SU-DHL-6 (cell line): Measurements from ENCODE around the gene STARD4.

Source experiments
- H2AFZ ChIP-seq: fragments of 200-600 bp; sonication (generic); 2 replicates; pipeline ENCODE4 v1.6.1; 2014; ENCODE audit warnings: low read depth, mild to moderate bottlenecking, moderate library complexity, mixed read lengths, antibody characterized with exemption, low read length; ENCODE audit not compliant: severe bottlenecking
- H3F3A ChIP-seq: fragments of 200-600 bp; shearing (Covaris generic); 2 replicates; pipeline ENCODE4 v1.6.0; 2016; ENCODE audit warnings: antibody characterized with exemption, mild to moderate bottlenecking; ENCODE audit not compliant: insufficient read depth
- H3K27ac ChIP-seq: fragments of 200-600 bp; sonication (generic); 2 replicates; pipeline ENCODE4 v1.5.1; 2016; ENCODE audit warnings: low read depth, mild to moderate bottlenecking, low read length, moderate library complexity, mixed read lengths
- H3K27me3 ChIP-seq: fragments of 200-600 bp; sonication (generic), shearing (Covaris generic); 2 replicates; pipeline ENCODE4 v1.6.0; 2014; ENCODE audit warnings: mild to moderate bottlenecking, low read length
- H3K36me3 ChIP-seq: fragments of 200-600 bp; sonication (generic); 2 replicates; pipeline ENCODE4 v1.6.1; 2014; ENCODE audit warnings: mild to moderate bottlenecking, low read length, mixed read lengths
- H3K4me2 ChIP-seq: fragments of 300-600, 200-600 bp; shearing (Covaris generic), sonication (generic); 2 replicates; pipeline ENCODE4 v1.6.0; 2014; ENCODE audit warnings: low read length, low read depth, mild to moderate bottlenecking; ENCODE audit not compliant: poor library complexity, severe bottlenecking
- H3K4me3 ChIP-seq: fragments of 200-600 bp; sonication (generic); 2 replicates; pipeline ENCODE4 v1.5.1; 2014; ENCODE audit warnings: antibody characterized with exemption, low read length, mild to moderate bottlenecking, mixed read lengths; ENCODE audit not compliant: insufficient read depth, poor library complexity, severe bottlenecking
- H3K79me2 ChIP-seq: fragments of 200-600 bp; sonication (generic); 2 replicates; pipeline ENCODE4 v1.6.1; 2014; ENCODE audit warnings: mild to moderate bottlenecking, low read length, moderate library complexity; ENCODE audit not compliant: insufficient read depth
- H3K9ac ChIP-seq: fragments of 200-600 bp; sonication (generic); 2 replicates; pipeline ENCODE4 v1.7.0; 2014; ENCODE audit warnings: mild to moderate bottlenecking, low read length
- H3K9me2 ChIP-seq: fragments of 200-600 bp; sonication (generic); replicated peaks from 2 replicates; pipeline ENCODE4 v1.6.1; 2014; ENCODE audit warnings: low read length; ENCODE audit not compliant: insufficient read depth
- H3K9me3 ChIP-seq: fragments of 200-600 bp; sonication (generic); 2 replicates; pipeline ENCODE4 v1.6.1; 2014; ENCODE audit warnings: low read length, mixed read lengths; ENCODE audit not compliant: insufficient read depth
- H4K20me1 ChIP-seq: fragments of 200-600 bp; sonication (generic); 2 replicates; pipeline ENCODE4 v1.6.1; 2014; ENCODE audit warnings: low read depth, mild to moderate bottlenecking, antibody characterized with exemption, low read length, moderate library complexity, mixed read lengths
- EZH2phosphoT487 ChIP-seq: fragments of 200-600 bp; sonication (generic), shearing (Covaris generic); conservative IDR thresholded peaks from 2 replicates; pipeline ENCODE4 v1.6.1; 2018; ENCODE audit warnings: mild to moderate bottlenecking, antibody characterized with exemption, low read length, moderate library complexity, mixed read lengths
- TF ChIP-seq, protein P1 (sequence below): fragments of 200-600 bp; sonication (generic); IDR thresholded peaks from one replicate; pipeline ENCODE4 v1.5.1; 2017; ENCODE audit warnings: antibody characterized with exemption, mild to moderate bottlenecking, low read length, moderate library complexity; ENCODE audit not compliant: insufficient read depth, poor library complexity, severe bottlenecking

Gene STARD4

DNA sequence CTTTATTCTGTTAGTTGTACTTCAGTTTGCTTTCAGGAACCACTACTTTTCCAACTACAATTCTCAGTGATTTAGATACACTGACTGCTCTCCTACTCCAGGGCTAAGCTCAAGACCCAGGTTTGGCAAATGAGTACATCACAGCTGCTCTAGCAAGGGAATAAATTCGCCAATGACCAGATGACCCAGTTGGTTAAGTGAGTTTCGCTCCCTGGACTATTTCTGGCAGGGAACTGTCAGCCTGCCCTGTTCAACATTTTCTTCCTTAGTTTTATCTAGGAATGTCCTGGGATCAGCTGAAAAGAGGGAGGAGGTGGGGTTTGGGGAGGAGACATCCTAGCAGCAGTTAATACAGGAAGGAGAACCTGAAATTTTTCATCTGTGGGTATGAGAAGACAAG, 6.4 kb upstream of the STARD4 start:
- Histone ChIP-seq H3K36me3 (no peaks in the 10 kb centered on the region), H3K9me3 (no peaks in the 10 kb centered on the region), H3F3A (no peaks in the 10 kb centered on the region), H4K20me1 (no peaks in the 10 kb centered on the region), H3K4me2 (no peak overlapping the region), H3K79me2 (no peaks in the 10 kb centered on the region), H3K27ac (no peak overlapping the region), H2AFZ (no peak overlapping the region), H3K27me3 (no peaks in the 10 kb centered on the region), H3K9ac (no peak overlapping the region), H3K4me3 (no peak overlapping the region), H3K9me2 (no peaks in the 10 kb centered on the region)
- TF ChIP-seq, protein P1, sequence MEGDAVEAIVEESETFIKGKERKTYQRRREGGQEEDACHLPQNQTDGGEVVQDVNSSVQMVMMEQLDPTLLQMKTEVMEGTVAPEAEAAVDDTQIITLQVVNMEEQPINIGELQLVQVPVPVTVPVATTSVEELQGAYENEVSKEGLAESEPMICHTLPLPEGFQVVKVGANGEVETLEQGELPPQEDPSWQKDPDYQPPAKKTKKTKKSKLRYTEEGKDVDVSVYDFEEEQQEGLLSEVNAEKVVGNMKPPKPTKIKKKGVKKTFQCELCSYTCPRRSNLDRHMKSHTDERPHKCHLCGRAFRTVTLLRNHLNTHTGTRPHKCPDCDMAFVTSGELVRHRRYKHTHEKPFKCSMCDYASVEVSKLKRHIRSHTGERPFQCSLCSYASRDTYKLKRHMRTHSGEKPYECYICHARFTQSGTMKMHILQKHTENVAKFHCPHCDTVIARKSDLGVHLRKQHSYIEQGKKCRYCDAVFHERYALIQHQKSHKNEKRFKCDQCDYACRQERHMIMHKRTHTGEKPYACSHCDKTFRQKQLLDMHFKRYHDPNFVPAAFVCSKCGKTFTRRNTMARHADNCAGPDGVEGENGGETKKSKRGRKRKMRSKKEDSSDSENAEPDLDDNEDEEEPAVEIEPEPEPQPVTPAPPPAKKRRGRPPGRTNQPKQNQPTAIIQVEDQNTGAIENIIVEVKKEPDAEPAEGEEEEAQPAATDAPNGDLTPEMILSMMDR: no peak

GRCh38 chr5:111517853-111518501, 5.6 kb upstream of the STARD4 start:
- Histone ChIP-seq H3K27me3 (no peaks in the 10 kb centered on the region), H3K4me2 (no peak overlapping the region), H3K36me3 (no peaks in the 10 kb centered on the region), H3K9me2 (no peaks in the 10 kb centered on the region), H3K79me2 (no peaks in the 10 kb centered on the region), H3K9me3 (no peaks in the 10 kb centered on the region), H3K4me3 (no peak overlapping the region), H4K20me1 (no peaks in the 10 kb centered on the region), H3F3A (no peaks in the 10 kb centered on the region), H3K27ac (no peak overlapping the region), H3K9ac (no peak overlapping the region), H2AFZ (no peak overlapping the region)
- no peak for TF ChIP-seq EZH2phosphoT487
- TF ChIP-seq, protein P1: no peak

DNA sequence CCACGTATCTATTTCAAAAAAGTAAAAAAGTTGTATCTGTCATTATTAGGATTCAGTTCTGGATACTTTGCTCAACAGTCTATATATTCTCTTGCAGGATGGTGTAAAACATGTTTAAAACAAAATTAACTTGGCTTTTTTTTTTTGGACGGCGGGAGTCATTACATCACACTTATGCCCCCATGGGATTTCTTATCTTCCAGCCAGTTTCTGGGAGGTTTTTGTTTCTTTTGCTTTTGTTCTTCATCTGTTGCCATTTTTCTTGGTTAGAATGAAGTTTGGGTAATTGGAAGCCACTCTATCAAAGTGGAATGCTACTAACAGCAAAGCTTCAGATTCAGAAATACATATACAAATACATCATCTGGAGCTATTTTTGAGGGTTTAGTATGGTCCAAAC, 1.8 kb upstream of the STARD4 start:
- Histone ChIP-seq H2AFZ (no peak overlapping the region), H3K4me2 (no peak overlapping the region), H3K9ac (no peak overlapping the region), H3K4me3 (no peak overlapping the region), H4K20me1 (peaks cover 9% of the 10 kb centered on the region), H3K36me3 (0 out of 2 replicates have a peak, but pooled peaks cover 4% of the 10 kb centered on the region), H3K27ac (no peak overlapping the region), H3F3A (no peaks in the 10 kb centered on the region), H3K79me2 (peaks cover 31% of the 10 kb centered on the region), H3K9me3 (no peaks in the 10 kb centered on the region), H3K27me3 (no peaks in the 10 kb centered on the region), H3K9me2 (no peaks in the 10 kb centered on the region)
- TF ChIP-seq EZH2phosphoT487: no peak
- TF ChIP-seq, protein P1: no peak
